D721Med (cell line): Measurements from ENCODE around the gene MYL10.

ENCODE experiments used
- DNase-seq: peaks from one replicate; pipeline ENCODE4 v3.0.0; 2011; ENCODE audit warnings: low spot score; ENCODE audit not compliant: insufficient read length
- FAIRE-seq: peaks from 2 replicates; lab custom pipeline; 2011; peaks lifted over from hg19 to GRCh38; lab: Jason Lieb, UNC
- TF ChIP-seq, protein P1 (sequence below): IDR thresholded peaks from 2 replicates; pipeline ENCODE4 v1.5.1; 2012; ENCODE audit warnings: mild to moderate bottlenecking, control low read depth; ENCODE audit not compliant: insufficient read depth; ENCODE audit errors: missing control alignments

Gene MYL10

DNA sequence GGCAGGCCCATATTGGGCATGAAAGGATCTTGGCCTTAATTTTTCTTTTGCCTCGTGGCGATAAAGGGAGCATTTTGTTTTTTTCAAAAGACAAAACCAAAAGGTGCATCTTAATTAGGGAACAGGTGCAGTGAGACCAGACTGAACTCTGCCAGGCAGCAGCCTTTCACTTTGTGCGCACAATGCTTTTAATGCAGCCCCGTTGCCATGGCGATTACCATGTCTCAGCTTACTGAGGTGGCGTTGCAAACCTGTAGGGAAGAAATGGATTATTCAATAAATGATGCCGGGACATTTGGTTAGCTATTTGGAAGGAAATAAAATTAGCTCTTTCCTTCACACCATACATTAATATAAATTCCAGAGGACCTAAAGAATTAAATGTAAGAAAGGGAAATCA lies 61.9 kb downstream of the MYL10 start:
- DNase-seq: no peak
- FAIRE-seq: no peak

DNA sequence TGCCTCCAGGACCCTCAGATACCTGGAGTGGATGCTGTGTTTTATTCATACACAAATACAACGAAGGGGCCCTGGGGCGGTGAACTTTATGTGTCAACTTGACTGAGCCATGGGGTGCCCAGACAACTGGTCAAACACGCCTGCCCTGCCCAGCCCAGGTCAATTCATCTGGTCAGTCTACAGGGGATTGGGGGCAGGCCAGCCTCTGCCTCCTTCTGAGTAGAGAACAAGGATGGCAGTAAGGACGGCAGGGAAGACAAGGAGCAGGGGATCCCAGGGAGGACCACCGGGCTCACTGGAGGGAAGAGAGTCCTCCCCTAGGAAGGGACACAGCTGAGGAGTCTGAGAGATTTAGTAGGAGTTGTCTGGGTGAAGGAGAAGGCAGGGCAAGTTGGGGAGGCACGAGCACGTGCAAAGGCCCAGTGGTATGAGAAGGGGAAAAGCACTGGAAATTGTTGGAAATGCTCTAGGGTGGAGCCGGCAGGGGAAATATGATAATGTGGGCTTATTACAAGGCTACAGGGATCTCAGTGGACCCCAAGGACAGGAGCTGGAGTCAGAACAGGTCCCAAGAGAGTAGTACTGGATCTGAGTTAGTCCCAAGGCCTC lies 63.4 kb downstream of the MYL10 start:
- FAIRE-seq (no peak), DNase-seq (no peak)
- TF ChIP-seq, protein P1, sequence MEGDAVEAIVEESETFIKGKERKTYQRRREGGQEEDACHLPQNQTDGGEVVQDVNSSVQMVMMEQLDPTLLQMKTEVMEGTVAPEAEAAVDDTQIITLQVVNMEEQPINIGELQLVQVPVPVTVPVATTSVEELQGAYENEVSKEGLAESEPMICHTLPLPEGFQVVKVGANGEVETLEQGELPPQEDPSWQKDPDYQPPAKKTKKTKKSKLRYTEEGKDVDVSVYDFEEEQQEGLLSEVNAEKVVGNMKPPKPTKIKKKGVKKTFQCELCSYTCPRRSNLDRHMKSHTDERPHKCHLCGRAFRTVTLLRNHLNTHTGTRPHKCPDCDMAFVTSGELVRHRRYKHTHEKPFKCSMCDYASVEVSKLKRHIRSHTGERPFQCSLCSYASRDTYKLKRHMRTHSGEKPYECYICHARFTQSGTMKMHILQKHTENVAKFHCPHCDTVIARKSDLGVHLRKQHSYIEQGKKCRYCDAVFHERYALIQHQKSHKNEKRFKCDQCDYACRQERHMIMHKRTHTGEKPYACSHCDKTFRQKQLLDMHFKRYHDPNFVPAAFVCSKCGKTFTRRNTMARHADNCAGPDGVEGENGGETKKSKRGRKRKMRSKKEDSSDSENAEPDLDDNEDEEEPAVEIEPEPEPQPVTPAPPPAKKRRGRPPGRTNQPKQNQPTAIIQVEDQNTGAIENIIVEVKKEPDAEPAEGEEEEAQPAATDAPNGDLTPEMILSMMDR: no peak

More for the DNA sequence above, 61.9 kb downstream of the MYL10 start:
- TF ChIP-seq, protein P1: no peak

DNA sequence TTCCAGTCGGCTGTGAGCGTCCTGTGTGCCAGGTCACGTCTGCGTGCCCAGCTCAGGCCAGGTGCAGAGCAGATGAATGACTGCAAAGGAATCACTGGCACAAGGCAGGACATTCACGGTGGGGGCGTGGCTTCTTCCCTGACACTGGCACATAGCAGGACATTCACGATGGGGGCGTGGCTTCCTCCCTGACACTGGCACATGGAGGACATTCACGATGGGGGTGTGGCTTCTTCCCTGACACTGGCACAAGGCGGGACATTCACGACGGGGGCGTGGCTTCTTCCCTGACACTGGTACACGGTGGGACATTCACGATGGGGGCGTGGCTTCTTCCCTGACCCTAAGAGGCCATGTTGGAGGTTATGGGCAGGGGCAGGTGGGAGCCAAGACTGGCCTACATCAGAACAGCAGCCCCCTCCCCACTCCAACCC lies 64.3 kb downstream of the MYL10 start:
- no peak for FAIRE-seq
- TF ChIP-seq, protein P1: no peak
- DNase-seq: no peak

DNA sequence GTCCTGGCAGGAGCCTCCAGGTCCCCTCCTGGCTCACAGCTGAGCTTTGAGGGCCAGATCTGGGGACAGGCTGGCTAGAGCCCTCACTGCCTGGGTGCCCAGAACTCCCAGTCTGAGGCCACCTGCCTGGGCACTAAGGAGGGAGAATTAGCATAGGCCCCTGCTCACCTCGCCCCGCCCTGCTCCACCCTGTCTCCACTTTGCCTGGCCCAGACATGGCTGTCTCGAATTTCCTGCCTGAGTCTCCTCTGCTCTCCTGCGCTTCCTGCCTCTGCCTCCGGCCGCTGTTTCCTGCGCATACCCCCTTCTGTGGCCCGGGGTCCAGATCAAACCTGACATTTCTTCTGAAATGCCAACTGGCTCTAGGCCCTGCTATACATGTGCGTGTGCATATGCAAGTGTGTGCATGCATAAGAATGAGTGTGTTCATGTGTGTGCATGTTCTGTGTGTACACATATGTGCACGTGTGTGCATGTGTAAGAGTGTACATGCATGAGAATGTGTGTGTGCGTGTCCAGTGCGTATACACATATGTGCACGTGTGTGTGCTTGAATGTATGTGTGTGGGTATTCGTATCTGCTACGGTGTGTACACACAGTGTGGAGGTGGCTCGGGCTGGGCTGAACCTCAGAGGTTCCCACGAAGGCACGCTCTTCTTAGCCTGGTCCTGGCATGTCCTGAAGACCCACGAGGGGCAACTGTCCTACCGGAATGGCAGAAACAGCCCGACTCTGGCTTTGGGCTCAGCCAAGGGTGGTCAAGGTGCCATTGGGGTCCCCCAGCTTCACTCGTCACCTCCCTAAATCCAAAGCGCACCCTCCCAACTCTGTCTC lies 64.9 kb downstream of the MYL10 start:
- FAIRE-seq (no peak), DNase-seq (no peak)
- TF ChIP-seq, protein P1: no peak
